22Rv1 (cell line): ENCODE measurements around the gene HTRA3.

Experiments used
- CTCF ChIP-seq: fragments of 450-650 bp; IDR thresholded peaks from 2 replicates; pipeline ENCODE4 v1.5.1; 2017; ENCODE audit warnings: mild to moderate bottlenecking
- ZFX ChIP-seq: fragments of 450-650 bp; IDR thresholded peaks from 2 replicates; pipeline ENCODE4 v1.6.1; 2017; ENCODE audit warnings: antibody characterized with exemption, borderline replicate concordance

DNA sequence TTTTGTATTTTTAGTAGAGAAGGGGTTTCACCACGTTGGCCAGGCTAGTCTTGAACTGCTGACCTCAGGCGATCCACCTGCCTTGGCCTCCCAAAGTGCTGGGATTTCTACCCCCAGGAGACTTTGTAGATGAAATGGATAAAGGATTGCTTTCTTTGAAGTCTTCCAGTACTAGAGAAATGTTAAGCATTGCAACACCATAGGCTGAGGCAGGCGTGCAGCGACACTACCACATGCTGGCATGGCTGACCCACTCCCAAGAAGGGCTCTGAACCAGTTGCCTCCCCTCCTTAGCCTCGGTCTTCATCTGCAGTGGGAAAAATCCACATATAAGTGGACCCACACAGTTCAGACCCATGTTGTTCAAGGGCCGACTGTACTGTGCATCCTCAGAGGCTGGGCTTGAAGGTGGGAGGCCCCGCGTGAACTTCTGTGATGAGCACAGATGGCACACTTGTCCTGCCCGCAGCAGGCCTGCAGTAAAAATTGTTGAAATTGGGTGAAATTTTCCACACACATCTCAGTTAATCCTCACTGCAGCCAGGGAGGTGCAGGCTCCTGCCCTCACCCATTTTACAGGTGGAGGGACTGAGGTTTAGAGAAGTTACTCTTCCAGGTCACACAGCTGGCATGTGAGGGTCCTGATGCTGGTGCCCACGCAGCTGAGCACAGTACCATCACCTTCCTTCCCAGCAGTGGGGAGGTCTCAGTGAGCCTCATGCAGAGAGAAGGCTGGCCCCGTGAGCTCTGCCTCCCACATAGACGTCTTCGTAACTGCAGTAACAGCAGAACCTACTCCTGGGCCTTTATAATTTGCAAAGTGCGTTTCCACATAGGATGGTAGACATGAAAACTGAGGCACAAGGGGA, 35.5 kb downstream of the HTRA3 start:
- TF ChIP-seq ZFX (no peak), CTCF (no peak)
